GM18526 (cell line): ENCODE measurements around the gene EPB42.

Experiments used
- POLR2A ChIP-seq: IDR thresholded peaks from 3 replicates; pipeline ENCODE4 v1.6.1; 2011; ENCODE audit not compliant: insufficient read length; ENCODE audit errors: extremely low read depth

EPB42 gene

DNA sequence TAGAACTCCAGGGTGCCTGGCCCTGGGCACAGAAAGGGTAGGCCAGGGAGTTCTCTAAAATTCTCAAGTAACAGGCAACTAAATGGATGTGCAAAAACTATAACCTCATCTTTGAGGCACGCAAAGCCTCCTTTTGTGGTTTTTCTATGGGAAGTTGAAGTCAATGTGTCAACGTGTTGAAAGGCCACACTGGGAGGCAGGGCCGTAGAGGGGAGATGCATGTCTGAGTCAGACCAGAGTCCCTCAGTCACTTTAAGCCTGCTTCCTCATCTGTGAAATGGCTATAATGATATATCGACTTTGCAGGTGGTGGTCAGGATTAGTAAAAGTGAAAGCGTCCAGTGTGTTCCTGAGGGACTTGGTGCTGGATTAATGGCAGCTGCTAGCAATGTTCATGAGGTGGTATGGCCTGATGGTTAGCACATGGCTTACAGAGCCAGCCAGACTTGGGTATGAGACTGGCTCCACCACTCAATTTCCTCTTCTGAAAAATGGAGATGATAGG is 28.9 kb upstream of the EPB42 start:
- no peak for TF ChIP-seq POLR2A

DNA sequence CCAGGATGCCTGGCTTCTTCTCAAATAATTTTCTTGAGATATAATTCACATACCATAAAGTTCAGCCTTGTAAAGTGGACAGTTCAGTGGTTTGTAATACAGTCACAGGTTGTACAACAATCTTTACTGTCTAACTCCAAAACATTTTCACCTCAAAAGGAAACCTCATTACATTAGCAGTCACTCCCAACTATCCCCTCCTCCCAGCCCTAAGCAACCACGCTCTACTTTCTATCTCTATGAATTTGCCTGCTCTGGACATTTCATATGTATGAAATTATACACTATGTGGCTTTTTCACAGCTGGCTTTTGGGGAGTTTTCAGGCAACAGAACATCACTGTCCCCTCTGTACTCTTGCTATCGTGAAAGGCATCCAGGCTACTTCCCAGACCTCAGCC is 28.4 kb upstream of the EPB42 start:
- TF ChIP-seq POLR2A, result no peak

DNA sequence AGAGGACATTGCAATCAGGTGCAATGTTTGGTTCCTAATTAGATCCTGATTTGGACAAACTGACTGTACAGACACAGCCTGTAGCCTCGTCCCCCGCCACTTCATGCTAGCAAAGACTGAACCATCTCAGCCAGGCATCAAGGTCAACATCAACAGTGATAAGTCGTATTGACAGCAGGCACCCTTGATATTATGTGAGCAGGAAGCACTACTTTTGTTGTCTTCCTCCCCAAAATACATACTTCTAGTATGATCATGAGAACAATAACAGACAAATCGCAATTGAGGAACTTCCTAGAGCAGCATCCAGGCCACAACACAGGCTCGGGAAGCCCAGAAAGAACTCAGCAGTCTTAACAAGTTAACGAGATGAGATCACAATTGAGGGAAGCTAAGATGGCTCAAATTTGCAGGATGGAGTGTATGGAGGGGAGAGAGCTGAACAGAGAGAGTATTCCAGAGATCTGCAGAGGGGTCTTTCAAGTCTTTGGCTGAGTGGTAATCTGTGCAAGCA is 25.5 kb upstream of the EPB42 start:
- TF ChIP-seq POLR2A, result no peak

DNA sequence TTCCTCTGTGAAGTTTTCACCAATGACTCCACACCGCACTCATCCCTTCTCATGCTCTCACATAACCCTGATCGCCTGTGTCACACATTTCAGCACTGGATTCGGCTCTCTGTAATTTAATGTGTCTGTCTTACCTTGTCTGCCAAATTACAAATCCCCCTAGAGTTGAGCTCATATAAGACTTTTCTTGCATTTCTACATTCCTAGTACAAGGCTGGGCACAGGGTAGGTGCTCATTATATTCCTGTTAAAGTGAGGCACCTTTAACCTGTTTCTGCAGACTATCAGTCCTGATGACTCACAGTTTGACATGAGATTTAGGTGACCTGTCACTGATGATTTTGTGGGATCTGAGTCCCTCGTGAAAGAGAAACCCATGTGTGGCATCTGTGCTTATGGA is 23.3 kb upstream of the EPB42 start:
- TF ChIP-seq POLR2A, result no peak

DNA sequence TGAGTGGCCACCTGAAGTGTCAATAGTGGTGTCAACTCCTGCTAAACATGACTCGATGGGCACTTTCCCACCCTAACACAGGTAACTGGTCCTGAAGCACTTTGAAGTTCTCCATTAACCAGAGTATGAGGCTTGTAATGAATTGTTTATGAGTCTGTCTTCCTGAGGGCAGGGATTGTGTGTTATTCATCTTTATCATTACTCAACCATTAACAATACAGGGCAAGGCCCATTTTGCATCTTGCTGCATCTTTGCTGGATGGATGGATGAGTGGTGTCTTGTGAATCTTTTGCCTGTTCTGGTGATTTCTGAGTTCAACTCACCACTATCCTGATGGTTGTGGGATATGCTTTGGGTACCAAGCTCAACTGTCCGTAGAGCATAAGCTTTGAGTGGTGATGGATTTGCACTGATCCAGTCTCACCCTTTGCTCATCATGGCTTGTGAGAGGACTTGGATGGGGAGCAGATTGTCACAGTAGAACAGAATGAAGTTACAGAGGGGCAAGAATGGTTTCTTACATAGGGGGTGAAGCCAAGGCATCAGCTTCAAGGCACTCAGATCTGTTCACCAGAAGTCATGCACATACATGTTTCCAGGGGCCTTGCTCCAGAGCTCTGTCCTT is 22.3 kb upstream of the EPB42 start:
- no peak for TF ChIP-seq POLR2A

DNA sequence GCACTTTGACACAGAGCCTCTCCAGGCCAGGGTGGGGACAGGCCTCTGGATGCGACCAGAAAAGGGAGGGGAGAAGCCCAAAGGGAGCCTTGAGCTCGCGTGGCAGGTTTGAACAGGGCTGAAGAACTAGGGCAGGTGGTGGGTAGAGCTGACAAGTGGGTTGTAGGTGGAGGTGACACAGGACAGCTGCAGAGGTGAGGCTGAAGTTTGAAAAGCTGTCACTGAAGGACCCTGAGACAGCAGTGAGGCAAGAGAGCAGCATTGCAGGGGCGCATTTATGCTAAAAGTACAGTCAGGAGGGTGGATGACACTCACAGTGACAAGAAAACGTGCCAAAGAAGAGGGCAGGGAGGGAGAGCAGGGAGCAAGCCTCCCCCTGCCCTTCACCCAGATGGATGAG is 21.8 kb upstream of the EPB42 start:
- no peak for TF ChIP-seq POLR2A

DNA sequence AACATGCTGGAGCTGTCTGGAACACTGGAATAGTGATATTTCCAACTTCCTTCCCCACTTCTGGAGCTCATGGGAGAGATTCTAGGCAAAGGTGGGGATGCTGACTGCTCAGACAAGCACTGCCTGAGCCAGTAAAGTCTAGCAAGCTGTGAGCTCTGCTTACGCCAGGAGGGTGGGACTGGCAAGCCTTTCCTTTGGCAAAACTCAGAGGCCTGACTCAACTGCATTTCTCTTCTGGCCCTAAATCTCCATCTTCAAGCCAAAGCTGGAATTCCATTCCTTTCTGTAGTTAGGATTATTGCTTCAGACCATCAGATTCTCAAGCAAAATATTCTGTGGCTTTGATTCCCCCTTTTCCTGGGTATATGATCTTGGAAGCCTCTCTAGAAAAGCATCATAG is 20.3 kb upstream of the EPB42 start:
- TF ChIP-seq POLR2A, result no peak

DNA sequence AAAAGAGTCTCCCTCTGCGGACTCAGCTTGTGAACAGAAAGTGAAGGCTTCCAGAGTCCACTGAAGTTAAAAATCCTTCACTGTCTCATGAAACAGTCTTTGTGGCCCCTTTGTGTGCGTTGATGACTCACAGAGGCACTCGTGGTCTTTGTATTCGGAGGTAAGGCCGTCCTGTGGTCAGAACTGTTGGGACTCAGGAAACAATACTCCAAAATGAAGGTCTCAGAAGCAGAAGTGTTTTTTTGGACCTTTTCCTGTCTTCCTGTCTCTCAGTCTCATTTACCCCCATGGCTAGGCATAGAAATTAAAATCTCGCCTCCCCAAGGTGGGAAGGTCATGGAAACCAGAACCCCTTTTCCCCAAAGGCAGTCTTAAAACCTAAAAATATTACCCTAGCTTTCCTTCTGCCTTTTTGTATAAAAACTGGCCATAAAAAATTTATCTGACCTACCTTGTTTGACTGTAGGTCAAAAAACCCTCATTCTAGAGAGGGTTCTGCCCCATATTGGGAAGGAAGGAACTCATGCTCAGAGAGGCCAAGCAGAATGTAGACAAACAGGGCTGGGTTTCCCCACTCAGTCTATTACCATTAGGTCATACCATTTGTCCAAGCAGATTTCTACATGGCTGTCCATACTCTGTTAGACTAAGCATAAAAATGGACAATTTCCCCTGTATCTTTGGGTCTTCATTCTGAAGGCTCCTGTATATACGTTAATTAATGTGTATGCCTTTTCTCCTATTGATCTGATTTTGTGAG is 19.1 kb upstream of the EPB42 start:
- TF ChIP-seq POLR2A, result no peak

DNA sequence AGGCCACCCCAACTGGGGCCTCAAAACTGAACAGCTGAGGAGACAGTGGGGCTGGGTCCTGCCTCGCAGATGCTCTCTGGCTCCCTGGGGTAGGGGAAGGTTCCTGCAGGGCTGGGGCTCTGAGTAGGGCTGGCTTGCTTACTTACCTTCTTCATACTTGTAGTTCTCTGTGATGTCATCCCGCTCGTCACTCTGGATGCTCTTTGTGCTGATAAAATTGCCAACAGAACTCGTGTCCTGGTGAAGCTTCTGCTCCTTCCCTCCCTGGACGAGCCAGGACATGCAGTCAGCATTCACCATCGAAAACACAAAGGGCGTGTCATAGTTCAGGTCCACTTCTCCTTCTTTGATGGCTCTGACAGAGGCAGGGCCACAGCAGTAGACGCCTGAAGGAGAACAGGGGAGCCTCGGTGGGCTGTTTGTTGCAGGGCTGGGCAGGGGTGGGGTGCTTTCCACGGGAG is 17.9 kb upstream of the EPB42 start:
- no peak for TF ChIP-seq POLR2A

DNA sequence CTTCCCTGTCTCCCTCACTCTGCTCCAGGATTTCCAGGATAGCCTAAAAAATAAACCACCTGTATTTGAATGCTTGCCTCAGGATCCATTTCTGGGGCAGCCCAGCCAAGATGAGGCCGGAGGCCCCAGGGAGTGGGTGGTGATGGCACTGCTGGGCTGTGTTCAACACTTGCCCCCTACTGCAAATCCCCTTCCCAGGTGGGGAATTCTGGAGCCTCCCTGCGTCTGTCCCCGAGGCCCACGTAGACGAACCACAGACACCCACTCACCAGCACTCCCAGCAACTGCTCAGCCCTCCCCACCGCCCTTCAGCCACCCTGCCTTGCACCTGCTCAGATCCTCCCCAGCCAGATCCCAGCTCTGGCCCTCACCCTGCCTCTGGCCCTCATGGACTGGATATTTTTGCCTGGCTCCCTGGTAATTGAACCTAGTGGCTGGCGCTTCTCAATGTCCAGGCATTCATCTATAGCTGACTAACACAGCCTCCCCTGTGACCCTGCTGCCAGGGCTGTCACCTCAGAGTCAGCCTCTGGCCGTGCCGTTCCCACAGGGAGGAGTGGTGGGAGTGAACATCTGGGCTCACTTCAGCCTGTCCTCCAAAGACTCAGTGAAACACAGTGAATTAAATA is 17.1 kb upstream of the EPB42 start:
- TF ChIP-seq POLR2A, result no peak

DNA sequence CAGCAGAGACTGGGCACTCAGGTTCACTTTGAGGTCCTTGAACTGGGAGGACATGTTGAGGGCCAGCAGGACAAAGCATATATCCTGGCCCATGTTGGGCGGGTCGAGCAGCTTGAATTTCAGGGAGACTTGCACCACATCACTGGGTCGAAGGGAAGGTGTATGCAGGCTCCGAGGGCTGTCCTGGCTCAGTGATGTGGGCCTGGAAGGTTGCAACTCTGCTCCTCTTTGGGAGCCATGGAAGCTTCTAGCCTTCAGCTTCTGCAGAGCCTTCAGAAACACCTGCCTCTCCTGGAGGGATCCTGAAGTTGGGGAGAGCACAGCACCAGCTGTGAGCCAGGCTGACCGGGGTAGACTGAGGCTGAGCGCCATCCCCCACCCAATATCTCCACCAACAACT is 14.7 kb upstream of the EPB42 start:
- TF ChIP-seq POLR2A, result no peak

DNA sequence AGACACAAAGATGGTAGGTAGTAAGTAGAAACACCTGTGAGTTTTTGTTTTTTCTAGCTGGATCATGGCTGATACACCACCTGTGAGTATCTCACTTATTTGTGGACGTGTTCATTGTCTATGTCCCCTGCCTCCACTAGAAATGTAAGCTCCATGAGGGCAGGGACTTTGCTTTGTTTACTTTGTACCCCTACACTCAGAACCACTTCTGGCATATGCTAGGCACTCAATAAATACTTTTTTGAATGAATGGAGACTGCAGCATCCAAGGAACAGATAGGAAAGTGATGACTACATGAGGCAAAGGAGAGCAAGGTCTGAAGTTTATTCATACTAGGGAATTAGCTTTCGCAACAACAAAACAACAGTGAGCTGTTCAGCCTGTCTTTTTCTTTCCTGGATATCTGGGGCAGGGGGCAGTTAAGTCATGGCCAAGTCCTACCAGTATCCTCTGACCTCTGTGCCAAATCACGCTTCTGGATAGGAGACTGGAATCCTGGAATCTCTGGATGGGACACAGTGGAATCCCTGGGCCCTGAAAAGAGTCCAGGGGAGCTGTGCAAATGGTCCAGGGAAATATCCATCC is 11.6 kb upstream of the EPB42 start:
- no peak for TF ChIP-seq POLR2A

DNA sequence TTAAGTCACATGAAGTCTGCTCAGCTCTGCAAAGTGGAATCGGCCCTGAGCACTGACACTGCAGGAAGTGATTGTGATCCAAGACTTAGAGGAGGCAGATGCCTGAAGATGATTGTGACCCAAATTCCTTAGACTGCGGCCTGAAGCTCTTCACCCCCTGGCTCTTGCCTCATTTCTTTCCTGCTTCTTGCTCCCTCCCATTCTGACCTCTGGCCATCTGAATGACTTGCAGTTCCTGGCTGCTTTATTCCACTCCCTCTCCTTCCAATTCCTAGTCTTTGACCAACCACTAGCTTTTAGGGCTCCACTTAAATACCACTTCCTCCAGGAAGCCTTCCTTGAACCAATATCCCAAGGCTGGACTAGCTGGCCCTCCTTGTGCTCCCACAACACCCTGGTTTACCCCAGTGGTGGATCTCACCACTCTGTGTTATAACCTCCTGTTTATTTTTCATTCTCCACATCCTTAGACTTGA is 9.9 kb upstream of the EPB42 start:
- no peak for TF ChIP-seq POLR2A

DNA sequence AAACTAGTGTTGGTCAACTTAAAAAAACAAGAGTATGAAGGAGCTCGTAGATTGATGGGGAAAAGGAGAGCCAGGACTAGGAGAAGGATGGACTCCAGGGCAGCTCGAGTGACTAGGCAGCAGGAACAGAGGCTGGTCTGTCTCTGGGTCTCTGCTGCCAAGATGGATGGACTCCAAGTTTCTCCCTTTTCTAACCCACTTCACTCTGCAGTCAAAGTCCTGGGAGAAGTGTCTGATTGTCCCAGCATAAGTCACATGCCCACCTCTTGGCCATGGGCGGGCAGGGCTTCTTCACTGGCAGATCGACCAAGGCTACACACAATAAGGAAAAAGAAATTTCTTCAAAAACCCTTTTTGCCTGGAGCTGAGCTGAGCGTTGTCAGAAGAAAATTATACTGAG is 9.2 kb upstream of the EPB42 start:
- TF ChIP-seq POLR2A, result no peak

DNA sequence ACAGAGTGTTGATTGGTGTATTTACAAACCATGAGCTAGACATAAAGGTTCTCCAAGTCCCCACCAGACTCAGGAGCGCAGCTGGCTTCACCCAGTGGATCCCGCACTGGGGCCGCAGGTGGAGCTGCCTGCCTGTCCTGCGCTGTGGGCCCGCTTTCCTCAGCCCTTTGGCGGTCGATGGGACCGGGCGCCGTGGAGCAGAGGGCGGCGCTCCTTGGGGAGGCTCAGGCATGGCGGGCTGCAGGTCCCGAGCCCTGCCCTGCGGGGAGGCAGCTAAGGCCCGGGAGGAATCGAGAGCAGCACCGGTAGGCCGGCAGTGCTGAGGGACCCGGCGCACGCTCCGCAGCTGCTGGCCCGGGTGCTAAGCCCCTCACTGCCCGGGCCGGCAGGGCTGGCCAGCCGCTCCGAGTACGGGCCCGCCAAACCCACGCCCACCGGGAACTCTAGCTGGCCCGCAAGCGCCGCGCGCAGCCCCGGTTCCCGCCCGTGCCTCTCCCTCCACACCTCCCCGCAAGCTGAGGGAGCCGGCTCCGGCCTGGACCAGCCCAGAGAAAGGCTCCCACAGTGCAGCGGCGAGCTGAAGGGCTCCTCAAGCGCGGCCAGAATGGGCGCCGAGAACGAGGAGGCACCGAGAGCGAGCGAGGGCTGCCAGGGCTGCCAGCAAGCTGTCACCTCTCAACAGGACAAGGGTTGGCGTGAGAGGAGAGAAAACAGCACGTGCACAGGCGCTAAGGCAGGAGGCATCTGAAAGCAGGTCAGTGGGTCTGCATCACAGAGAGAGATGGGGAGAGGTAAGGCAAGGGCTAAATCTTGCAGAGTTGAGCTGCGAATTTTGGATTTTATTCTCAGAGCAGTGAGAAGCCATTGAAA is 5.9 kb upstream of the EPB42 start:
- no peak for TF ChIP-seq POLR2A
